ENCODE results near the gene SERPINB11.

- TF ChIP-seq TCF7L2 (IDR thresholded peaks at IDR 0.05; ENCODE audit: low read depth, low read length), result no peak
- TF ChIP-seq POLR2AphosphoS5 (IDR thresholded peaks at IDR 0.05; ENCODE audit: low read depth, low read length), result no peak
- TF ChIP-seq CTCF (IDR thresholded peaks at IDR 0.05), result no peak
- TF ChIP-seq REST (IDR thresholded peaks at IDR 0.05; ENCODE audit: insufficient read depth in 1 of 2, low read depth in 2 of 2, low read length in 1 of 2), result no peak
These were observed 18.0 kb upstream of the SERPINB11 start for GRCh38 chr18:63684718-63685117.
